ENCODE measurements around the gene SMAD7.

DNA sequence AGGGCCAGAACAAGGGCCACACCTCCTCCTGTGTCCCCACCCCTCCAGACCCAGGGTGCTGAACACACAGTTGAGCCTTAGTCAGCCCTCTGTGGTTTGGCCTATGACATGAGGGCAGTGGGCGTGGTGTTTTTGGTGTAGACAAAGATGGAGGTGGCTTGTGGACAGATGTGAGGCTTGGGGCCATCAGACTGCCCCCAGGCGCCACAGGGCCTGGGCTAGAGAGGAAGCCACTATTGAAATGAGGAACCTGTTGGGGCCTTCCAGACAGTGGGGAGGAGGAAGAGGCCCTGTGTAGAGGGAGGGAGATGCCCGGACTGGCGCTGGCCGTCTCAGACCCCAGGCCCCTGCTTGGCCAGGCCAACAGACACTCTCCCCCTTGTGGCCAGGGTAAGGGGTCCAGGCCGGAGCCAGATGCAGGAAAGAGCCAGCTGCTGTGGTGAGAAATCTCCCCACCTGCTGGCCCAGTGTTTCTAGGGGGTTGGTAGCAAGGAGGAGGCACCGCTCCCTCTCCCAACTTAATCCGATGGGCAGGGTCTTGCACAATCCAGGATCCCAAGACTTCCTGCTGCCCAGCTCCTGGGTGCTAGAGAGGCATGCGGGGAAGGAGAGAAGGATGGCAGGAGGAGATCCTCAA is 53.8 kb downstream of the SMAD7 start:
- TF ChIP-seq, protein P1, sequence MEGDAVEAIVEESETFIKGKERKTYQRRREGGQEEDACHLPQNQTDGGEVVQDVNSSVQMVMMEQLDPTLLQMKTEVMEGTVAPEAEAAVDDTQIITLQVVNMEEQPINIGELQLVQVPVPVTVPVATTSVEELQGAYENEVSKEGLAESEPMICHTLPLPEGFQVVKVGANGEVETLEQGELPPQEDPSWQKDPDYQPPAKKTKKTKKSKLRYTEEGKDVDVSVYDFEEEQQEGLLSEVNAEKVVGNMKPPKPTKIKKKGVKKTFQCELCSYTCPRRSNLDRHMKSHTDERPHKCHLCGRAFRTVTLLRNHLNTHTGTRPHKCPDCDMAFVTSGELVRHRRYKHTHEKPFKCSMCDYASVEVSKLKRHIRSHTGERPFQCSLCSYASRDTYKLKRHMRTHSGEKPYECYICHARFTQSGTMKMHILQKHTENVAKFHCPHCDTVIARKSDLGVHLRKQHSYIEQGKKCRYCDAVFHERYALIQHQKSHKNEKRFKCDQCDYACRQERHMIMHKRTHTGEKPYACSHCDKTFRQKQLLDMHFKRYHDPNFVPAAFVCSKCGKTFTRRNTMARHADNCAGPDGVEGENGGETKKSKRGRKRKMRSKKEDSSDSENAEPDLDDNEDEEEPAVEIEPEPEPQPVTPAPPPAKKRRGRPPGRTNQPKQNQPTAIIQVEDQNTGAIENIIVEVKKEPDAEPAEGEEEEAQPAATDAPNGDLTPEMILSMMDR (IDR thresholded peaks at IDR 0.05): no peak
- no peak for TF ChIP-seq POLR2A (IDR thresholded peaks at IDR 0.05)

Data from thyroid gland (tissue), 4 donors.